HG02885 (cell line): ENCODE results near the gene PBX1.

Source experiments
- ATAC-seq: cut with Tn5 transposase; IDR thresholded peaks from one replicate; pipeline ENCODE4 v1.9.1; 2021; ENCODE audit warnings: mild to moderate bottlenecking; ENCODE audit not compliant: unreplicated experiment, poor library complexity

The PBX1 gene

DNA sequence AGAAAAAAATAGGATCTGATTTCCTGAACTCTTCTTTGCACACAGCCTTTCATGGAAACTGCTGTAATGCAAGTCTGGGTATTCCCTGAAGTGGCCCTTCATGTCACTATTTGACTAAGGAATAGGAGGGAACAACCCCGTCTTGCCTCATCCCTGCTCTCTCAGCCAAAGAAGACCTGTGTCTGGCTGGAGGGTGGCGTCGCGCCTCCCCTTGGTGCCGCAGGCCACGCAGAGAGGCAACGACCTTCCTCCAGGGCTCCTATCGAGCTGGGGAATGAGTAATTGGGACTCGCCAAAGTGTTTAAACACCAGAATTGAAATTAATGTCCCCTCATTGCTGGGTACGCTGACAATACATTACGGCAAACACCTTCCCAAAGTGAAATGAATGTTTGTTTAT is 129.8 kb downstream of the PBX1 start:
- no peak for ATAC-seq

DNA sequence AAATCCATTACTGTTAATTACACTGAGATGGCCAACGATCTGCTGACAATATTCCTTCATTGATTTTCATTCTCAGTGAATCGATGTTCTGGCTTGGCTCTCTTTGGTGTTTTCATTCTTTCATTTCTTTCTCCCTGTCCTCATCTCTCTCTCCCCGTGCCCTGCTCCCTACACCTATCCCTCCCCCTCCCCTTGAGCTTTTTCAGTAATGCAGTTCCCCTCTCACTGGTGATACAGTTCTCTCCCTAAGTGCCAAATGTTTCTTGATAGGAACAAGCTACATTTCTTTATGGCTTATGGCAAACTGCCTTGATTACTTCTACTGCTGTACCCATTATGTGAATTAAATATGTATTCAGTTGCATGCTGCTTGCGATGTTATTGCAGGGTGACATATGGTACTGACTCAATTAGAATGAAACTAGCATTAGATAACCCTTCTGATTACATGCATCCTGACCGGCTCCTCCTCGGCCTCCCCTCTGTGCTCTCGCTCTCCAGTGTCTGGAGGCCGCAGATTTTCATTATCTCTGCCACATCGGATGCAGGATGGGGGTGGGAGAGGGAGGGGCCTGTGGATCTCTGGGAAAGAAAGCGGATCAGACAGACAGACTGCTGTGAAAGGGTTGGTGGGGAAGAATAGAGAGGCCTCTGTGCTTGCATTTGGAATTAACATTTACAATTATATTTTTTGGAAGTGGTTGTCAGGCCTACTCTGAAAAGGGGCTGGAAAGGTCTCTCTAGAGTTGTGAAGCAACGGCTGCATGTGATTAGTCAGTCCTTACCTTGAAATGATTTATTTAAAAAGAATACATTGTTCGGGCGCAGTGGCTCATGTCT is 130.9 kb downstream of the PBX1 start:
- ATAC-seq: no peak

DNA sequence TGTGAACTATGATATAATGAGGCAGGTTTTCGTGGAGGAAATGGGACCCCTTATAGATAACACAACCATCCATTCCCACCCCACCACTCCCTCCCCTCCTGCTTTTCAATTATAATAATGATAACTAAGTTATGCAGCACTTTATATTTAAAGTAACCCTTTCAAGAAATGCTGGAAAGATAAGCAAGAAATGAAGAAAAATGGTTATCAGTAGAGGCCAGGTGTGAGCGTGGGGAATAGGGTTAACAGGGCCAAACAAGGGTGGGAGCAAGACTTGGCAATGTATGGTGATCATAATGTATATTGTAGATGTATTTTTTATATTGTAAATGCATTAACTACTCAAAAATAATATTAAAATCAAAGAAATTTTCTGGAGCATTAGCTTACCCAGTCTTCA is 133.4 kb downstream of the PBX1 start:
- no peak for ATAC-seq

DNA sequence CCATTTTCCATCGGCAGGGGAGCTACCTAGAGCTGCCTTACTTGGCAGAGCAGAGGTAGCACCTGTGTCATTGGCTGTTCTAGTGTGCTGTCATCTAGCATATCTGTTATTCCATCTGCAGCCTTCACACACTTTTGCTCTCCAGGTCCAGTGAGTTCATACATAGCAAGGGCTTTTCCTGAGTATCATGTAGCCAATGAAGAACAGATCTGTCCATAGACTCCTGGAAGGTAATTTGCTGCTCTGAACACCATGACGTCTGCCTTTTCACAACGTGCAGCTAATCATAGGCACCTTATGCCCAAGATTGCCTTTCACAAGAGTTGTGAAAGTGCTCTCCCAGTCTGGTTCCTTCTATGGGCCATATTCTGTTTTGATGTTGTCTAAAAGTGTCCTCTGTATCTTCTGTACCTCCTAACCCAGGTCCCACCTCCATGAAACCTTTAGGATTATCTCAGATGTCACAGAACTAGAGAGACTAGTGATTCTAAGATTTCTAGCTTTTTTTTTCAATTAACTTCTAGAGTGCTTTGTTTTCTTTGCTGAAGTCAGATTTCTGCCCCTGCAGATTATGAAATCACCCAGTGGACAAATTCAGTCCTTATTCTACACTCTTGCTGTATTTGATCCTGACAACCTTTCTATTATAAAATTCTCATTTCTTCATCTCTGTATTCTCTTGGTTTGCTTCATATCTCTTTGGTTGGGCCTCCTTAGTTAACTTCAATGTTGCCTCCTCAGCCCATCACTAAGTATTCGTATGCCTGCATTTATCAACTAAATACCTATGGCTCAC is 134.8 kb downstream of the PBX1 start:
- no peak for ATAC-seq

DNA sequence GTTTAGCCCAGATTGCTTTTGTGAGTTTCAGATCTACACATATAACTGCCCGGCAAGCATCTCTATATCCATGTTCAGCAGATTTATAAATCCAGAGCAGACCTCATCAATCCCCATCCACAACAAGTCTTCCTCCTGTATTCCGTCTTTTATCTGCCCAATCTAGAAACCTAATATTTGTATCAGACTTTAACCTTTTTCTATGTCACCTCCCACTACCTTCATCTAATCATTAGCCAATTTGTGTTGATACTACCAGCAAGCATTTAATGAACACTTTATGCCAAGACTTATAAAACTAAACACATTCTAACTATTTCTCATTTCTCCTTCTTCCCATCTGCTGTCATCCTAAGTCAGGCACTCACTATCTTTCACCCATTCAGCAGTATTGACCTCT is 135.5 kb downstream of the PBX1 start:
- ATAC-seq: no peak

DNA sequence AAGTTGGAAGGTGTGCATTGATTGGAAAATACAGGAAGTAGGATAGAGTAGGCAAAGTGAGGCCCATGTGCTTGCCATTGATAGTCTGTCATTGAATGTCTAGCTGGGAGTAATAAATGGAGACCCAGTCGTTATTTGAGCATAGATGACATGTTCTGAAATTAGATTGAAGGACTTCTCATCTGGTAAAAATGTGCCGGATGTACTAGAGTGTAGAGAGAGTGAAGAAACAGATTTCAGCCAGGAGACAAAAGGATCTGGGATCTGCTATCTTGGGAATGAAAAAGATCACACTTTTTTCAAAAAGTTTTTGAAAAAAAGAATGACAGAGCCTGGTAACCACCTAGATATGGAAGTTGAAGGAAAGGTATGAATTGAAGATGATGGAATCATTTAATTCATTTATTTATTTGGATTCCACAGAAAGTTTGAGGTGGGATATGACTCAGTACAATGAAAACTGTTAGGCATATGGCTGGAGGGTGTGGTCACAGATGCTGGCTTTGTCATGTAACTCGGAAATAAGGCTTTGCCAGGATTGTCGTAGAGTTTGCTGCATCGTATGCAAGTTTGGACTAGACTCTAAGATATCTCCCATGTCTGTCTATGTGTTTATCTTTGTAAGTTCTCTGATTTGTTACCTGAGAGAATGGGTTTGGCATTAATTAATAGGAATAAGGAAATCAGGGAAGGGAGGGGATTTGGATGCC is 137.1 kb downstream of the PBX1 start:
- no peak for ATAC-seq

DNA sequence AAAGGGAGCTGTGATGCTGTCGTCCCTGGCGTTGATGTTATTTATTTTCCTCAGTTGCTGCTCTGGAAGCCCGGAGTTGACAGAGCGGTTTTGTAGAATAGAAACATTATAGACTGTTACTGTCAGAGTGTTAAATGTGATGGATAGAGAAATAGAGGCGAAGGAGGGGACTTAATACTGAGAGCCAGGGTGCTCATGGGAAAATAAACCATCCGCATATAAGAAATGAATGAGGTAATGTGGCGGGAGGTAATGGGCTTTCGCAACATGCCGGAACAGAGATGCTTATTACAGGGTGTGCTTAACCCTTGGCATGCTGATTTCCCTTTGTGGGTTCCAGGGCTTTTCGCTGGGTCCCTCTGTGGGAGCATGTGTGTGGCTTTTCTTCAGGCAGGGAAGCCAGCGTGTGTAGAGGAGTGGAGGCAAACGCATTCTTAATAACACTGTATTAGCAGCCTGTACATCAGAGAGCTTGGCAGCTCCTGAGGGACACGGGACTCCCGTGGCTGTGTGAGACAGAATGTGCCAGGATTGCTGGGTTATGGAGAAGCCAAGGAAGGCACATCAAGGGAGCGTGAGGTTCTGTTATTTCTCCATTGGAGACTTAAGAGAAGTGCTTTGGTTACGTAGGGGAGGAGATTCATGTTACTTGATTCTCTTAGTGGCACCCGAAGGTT is 141.0 kb downstream of the PBX1 start:
- no peak for ATAC-seq

DNA sequence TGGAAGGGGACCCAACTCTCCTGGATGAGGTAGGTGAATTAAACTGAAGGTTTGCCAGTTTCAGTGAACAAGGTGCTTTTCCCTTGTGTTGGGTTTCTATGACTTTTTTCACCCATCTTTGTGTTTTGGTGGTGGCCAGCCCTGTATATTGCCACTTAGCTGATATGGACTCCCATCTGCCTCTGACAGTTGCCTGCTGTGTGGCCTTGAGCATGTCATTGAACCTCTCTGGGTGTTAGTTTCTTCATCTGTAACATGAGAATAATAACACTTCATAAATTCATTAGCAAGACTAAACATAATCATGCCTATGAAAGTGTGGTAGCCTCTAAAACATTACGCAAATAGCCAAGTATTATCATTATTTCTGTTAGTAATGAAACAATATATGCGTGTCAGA is 141.7 kb downstream of the PBX1 start:
- no peak for ATAC-seq

DNA sequence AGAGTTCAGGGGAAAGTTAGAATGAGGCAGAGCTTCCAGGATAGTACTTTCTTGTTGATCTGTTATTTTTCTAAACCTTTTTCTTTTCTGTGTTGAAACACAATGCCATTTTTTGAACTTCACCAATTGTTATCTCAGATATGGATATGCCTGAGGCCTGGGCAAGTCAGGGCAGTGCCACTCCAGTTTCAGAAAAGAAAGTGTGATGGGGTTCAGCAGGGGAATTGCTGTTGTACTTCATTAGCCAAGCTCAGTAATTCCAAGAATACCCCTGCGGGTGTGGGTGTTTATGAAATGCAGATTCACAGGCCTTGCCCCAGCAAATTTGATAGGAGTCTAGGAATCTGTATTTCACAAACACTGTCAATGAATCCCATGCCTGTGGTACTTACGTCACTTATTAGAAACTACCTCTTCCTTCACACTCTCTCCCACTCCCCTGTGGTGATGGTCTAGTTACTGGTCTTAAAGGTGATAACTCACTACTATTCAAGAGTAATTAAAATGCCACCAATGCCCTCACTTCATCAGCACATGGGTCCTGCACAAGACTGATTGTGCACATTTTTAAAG is 142.3 kb downstream of the PBX1 start:
- no peak for ATAC-seq

DNA sequence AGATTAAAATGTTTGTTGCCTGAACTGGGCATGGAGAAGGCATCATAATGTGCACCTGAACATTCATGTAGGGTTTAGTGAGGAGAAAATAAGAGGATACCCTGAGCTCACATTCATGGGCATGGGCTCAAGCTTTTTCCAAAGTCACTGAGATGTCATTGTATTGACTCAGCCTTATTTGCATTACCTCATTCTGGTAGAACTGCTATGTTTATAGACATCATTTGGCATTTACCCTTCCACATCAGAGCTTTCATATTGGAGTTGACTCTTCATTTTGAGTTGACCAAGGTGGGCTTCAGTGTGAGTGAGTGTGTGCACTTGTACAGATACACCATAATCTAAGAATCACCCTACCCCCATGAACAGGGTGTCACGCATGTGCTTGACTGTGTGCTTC is 143.2 kb downstream of the PBX1 start:
- ATAC-seq: no peak

DNA sequence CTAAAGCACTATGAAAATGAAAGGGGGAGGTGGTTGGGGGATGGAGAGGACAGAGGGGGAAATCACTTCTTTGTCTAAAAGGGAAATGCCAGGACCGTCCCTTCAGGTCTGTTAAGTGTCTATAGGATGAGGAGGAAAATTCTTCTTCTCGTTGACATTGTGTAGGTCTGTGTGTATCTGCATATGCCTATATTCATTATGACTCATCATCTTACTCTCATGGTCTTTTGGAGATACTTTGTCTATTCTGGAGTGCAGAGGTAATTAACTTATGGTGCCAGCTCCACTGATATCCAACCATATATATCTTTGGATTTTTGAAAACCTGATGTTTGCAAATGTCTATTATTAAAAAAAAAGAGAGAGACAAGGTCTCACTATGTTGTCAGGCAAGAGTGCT is 143.7 kb downstream of the PBX1 start:
- ATAC-seq: no peak

DNA sequence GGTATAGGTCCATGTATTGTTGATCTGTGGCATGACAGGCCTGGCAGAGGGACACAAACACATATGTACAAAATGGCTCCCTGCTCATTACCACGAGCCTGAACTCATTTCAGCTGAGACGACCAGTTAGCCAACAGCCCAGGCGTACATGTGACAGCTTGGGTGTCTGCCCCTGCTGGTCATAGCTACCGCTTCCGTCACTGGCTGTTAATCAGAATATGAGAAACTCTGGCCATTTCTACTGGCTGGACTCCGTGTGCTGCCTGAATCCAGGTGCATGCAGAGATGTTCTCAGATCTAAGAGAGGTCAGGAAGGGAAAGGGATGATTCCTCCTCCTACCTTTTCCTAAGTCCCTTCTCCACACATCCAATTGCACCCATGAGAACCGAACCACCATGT is 144.5 kb downstream of the PBX1 start:
- ATAC-seq: no peak

DNA sequence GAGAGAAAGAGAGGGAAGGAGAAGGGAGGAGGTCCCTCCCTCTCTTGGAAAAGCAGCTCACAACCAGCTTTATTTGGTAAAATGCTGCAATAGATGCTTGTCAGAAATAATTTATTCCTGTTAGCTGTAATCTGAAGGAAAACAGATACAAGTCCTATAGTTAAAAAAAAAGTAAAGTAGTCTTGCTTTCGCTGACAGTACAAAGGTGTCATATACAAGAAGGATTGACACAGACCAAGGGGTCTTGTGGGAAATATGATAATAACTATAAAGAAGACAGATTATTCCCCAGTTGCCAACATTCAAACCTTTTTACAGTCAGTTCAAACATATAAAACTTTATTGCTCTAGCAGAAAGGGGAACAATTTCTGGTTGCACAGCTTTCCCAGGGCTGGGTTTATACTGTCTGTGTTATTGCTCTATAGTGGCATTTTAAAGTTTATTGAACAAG is 145.0 kb downstream of the PBX1 start:
- no peak for ATAC-seq

DNA sequence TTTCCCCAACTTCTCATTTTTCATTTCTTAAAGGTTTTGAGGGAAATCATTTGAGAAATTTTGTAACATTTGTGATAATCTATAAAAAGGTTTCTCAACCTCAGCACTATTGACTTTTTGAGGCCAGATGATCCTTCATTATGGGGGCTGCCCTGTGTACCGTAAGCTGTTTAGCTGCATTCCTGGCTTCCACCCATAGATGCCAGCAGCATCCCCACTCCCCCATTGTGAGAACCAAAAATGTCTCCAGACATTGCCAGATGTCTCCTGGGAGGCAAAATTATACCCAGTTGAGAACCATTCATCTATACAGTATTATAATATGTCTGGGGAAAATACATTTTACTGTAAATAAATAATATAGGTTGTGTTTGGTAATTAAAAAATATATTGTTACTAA is 146.0 kb downstream of the PBX1 start:
- no peak for ATAC-seq

DNA sequence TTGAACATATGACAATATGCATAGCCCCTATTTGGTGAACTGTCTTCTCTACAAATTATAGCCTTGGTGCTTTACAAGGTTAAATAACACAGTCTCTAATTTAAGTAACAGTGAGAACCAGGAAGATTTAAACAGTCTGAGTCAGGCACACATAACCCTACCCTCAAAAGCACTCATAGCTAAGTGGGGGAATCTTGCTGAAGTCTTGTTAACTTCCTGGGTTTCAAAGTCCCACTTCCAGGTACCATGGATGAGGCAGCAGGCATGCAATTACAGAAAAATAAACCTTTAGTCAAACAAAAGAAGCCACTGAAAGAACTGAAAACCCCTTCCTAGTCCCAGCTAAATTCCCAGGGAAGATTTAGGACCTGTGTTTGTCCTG is 147.6 kb downstream of the PBX1 start:
- no peak for ATAC-seq

DNA sequence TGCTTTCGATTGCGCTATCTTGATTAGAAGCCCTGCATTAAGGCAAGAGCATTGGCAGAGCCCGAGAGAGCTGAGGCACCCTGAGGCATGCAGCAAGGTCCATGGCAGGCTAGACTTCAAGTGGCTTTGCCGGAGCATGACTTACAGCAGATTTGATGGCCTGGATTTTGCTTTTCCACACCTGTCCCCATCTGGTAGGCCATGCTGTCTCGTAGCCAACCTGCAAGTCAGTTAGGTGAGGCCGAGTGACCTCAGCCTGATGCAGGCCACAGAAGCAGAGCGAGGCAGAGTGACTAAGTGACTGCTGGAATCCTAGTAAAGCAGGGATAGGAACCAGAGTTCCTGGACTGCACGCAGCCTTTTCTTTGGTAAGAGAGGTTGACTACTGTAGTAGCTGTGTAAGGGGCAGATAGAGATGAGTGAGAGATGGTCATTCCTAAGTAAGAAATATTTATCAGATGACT is 148.9 kb downstream of the PBX1 start:
- ATAC-seq: no peak

DNA sequence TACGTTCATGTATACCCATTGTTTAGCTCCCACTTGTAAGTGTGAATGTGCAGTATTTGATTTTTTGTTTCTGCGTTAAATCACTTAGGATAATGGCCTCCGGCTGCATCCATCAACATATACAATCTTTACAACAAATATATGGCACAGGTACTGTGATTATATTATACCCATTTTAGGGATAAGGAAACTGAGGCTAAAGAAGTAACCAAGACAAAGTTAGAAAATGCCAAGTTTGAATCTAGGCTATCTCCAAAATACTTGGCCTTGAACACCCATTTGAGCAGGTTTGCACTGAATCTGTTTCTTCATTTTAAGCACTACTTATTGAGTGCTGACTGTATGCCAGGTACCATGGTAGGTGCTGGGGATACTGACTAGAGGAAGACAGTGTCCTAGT is 149.6 kb downstream of the PBX1 start:
- no peak for ATAC-seq

DNA sequence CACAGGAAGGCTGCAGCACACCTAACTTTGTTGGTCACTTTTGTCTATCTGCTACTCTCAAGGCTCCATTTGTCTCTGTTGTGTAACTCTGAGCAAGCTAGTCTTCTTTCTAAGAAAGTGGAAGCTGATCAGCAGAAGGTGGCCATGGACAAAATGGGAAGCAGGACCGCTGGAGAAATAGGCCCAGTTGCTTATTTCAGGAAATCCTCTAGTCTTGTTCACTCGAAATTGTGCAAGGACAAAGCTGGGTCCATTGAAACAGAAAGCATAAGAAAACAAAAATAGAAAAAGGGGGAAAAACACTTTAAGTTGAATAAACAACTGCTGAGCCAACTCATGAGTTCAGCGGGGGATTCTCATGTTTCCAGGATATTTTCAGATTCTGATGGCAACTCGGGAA is 150.1 kb downstream of the PBX1 start:
- no peak for ATAC-seq

DNA sequence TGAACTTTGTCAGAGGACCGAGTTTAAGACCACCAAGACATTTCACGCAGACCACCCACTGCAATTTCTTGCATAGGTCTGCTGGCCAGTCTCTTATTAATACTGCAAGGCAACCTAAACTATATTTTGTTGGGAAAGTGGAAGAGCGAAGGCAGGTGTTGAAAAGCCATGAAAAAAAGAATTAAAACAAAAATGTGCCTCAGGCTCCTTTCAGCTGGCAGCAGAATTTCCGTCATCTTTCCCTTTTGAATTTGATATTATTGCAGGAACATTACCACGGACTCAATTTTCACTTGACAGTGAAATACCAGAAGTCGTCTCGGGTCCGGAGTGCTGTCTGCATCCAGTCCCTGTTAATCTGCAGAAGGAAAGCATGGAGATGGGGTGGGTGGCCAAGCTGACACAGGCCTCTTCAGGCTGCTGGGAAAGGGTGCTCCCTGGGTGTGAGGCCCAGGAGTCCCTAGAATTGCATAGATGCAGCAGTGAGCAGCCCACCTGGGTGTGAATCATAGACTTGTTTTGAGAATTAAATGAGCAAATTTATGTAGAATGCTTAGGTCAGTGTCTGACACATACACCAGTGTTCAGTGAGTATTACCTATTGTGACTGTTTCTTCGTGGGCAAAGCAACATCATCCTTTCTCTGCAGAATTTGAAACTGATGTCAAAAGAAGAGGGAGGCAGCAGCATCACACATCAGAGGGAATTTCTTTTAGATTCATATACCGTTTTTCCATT is 150.7 kb downstream of the PBX1 start:
- ATAC-seq: no peak
